Measurements from ENCODE around the gene HMGCLL1. TPM values are rescaled to one million over a fixed set of nuclear protein-coding genes. Genes with fewer than 3 reads are reported as not detected.

The HMGCLL1 gene
- total RNA-seq, result not detected

DNA sequence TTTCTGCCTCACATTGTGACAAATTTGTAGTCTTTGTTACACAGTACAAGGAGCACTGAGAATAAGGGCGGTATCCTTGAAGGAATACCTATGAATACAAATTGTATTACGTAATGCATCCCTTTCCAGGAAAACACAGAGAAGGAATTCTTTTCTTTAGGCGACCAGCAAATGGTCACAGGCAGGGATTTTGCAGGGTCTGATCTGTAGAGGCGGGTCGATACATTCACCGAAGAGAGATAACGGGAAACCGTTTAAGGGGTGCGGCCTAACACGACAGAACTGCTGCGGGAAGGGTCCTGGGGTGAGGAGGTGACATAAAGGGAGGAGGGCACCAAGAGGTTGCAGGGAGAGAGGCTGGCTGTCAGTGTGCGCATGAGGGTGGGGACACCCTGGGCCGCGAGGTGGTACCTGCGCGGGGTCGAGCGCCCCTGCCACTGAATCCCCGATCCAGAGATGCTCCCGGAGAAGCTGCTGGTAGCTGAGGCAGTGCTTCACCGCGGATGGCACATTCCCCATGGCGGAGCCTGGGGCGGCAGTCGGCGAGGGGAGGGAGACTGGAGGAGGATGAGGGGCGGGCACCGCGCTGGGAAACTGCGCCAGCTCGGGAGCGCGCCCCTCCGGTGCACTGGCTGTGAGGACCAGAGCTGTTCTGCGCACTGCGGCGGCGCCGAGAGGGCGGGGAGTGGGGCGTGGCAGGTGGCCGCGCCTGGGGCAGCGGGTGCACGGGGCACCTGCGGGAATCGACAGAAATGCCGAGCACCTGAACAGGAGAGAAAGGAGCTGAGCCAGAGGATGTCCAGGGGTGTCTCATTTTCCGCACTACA lies at the start of gene HMGCLL1:
HMGCLL1 (minus strand) TSS at position 656 of the 827 bp plus-strand sequence; CDS start at position 519, 137 bp downstream.
- Mint-ChIP-seq H3K4me3 (no peak within 1 kb of the TSS), H3K9me3 (peaks cover 4 to 5% of the 10 kb centered on the region in 2 donors), H3K36me3 (ENCODE audit: insufficient read depth in 2 of 2) (peaks cover 0 to 3% of the 10 kb centered on the region in 2 donors), H3K27ac (no peak within 1 kb of the TSS), H3K4me1 (ENCODE audit: low read depth) (no peaks in the 10 kb centered on the region), H3K27me3 (ENCODE audit: low read depth) (no peaks in the 10 kb centered on the region)
- ATAC-seq (replicated peaks in 1 of 2), result no peak
- DNase-seq, result no peak

DNA sequence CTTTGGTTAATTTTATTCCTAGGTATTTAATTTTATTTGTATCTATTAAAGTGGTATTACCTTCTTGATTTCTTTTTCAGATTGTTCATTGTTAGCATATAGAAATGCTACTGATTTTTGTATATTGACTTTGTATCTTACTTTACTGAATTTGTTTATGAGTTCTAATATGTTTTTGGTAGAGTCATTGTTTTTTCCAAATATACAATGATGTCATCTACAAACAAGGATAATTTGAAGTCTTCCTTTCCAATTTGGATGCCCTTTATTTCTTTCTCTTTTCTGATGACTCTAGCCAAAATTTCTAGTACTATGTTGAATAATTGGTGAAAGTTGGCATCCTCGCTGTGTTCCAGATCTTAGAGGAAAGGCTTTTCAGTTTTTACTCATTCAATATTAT lies 43.0 kb upstream of the HMGCLL1 start:
- ATAC-seq (replicated peaks in 1 of 2), result no peak
- no peak overlapping the region for H3K4me3 Mint-ChIP-seq
- peaks cover 0 to 11% of the 10 kb centered on the region in 2 donors for H3K9me3 Mint-ChIP-seq
- DNase-seq, result no peak
- H3K27ac Mint-ChIP-seq, result no peak overlapping the region
- H3K4me1 Mint-ChIP-seq (ENCODE audit: low read depth), result no peaks in the 10 kb centered on the region
- H3K36me3 Mint-ChIP-seq (ENCODE audit: insufficient read depth in 2 of 2), result no peaks in the 10 kb centered on the region
- H3K27me3 Mint-ChIP-seq (ENCODE audit: low read depth), result no peaks in the 10 kb centered on the region

DNA sequence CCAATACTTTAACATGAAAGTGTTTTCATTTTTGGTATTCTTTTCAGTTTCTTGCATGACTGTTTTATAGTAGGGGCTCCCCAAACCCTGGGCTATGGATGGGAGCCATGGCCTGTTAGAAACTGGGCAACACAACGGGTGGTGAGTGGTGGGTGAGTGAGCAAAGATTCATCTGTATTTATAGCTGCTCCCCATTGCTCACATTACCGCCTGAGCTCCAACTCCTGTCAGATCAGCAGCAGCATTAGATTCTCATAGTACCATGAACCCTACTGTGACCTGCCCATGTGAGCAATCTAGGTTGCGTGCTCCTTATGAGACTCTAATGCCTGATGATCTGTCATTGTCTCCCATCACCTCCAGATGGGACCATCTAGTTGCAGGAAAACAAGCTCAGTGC lies 42.3 kb upstream of the HMGCLL1 start:
- no peaks in the 10 kb centered on the region for H3K36me3 Mint-ChIP-seq (ENCODE audit: insufficient read depth in 2 of 2)
- ATAC-seq (replicated peaks in 1 of 2), result no peak
- H3K4me1 Mint-ChIP-seq (ENCODE audit: low read depth), result no peaks in the 10 kb centered on the region

DNA sequence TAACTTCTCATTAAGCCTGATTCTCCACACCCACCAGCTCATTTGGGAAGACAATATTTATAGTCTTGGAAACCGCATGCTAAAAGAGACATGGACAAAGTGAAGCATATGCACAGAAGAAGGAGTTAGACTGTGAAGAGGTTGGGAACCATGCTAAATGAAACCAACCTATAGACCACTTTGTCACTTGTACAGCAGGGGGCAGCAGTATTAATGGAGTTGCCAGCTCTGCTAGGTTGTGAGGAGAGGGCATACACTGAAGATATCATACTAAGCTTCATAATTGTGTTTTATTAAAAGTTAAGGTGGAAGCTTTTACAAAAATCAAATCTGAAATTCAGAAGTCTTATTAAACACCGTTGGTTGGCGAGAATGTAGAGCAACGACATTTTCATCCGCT lies 38.3 kb upstream of the HMGCLL1 start:
- H3K9me3 Mint-ChIP-seq, result peaks cover 3 to 12% of the 10 kb centered on the region in 2 donors
- peaks cover 0 to 4% of the 10 kb centered on the region in 2 donors for H3K36me3 Mint-ChIP-seq (ENCODE audit: insufficient read depth in 2 of 2)
- no peaks in the 10 kb centered on the region for H3K27me3 Mint-ChIP-seq (ENCODE audit: low read depth)
- H3K4me3 Mint-ChIP-seq, result no peak overlapping the region
- H3K27ac Mint-ChIP-seq, result no peak overlapping the region
- no peak for DNase-seq
- no peaks in the 10 kb centered on the region for H3K4me1 Mint-ChIP-seq (ENCODE audit: low read depth)
- ATAC-seq (replicated peaks in 1 of 2), result no peak

More for the DNA sequence above, 42.3 kb upstream of the HMGCLL1 start:
- Mint-ChIP-seq H3K27me3 (ENCODE audit: low read depth) (no peaks in the 10 kb centered on the region), H3K27ac (no peak overlapping the region), H3K9me3 (peaks cover 0 to 8% of the 10 kb centered on the region in 2 donors), H3K4me3 (no peak overlapping the region)
- DNase-seq, result no peak

DNA sequence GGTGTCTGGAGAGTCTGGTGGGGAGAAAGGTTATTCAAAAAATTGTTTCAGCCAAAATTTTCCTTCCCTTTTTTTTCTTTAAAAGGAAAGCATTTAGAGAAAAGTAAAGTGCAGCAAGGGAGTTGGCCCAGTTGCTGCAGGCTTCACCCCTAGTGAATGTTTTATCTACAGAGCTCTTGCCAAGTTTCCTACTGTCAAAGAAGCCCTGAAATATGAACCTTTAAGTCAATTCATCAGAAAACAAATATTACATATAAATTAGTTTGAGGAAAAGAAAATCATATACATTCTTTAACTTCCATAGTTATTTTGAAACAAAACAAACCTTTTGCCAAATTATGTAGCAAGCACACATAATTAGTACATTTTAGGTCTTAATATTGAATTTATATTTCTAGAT lies 25.0 kb upstream of the HMGCLL1 start:
- DNase-seq (no peak), ATAC-seq (replicated peaks in 1 of 2) (no peak)
- H3K4me3 Mint-ChIP-seq, result no peak overlapping the region
- H3K27me3 Mint-ChIP-seq (ENCODE audit: low read depth), result no peaks in the 10 kb centered on the region
- H3K4me1 Mint-ChIP-seq (ENCODE audit: low read depth), result no peaks in the 10 kb centered on the region
- peaks cover 3 to 5% of the 10 kb centered on the region in 2 donors for H3K9me3 Mint-ChIP-seq
- H3K27ac Mint-ChIP-seq, result no peak overlapping the region
- H3K36me3 Mint-ChIP-seq (ENCODE audit: insufficient read depth in 2 of 2), result no peaks in the 10 kb centered on the region

DNA sequence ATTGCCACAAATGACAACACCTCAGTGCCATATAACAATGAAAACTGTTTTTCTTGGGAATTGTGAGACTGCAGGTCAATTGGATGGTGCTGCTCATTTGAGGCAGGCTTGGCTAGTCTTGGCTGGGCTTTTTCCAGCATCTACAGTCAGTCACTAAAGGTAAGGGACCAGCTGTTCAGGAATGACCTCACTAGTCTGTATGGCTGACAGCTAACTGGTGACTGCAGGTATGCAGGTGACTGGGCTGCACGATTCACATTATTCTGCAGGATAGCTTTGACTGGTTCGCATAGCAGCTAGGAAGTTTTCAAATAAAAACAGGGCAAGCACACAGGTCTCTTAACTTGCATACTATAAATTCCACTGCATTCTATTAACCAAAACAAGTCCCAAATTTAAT lies 22.1 kb upstream of the HMGCLL1 start:
- Mint-ChIP-seq H3K4me3 (no peak overlapping the region), H3K4me1 (ENCODE audit: low read depth) (no peaks in the 10 kb centered on the region), H3K27ac (no peak overlapping the region), H3K9me3 (peaks cover 1 to 2% of the 10 kb centered on the region in 2 donors), H3K27me3 (ENCODE audit: low read depth) (no peaks in the 10 kb centered on the region), H3K36me3 (ENCODE audit: insufficient read depth in 2 of 2) (no peaks in the 10 kb centered on the region)
- no peak for ATAC-seq (replicated peaks in 1 of 2)
- DNase-seq, result no peak

DNA sequence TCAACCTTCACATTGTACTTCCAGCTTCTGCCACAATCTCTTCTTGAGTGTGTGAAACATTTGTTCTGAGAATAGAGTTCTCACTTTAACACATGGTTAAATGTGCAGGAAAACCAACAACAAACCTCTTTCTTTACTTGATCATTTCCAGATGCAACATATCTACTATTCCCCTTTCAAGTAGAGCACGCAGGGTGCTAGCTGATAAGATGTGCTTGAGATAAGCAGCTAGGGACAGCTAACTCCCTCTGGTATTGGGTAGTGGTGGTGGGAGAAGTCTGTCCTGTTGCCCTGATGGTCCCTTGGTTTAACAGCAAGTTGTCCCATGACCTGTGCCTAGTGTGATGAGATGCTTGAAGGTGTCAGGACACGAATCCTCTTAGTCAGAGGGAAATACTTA lies 15.4 kb upstream of the HMGCLL1 start:
- DNase-seq (no peak), ATAC-seq (replicated peaks in 1 of 2) (no peak)
- H3K27ac Mint-ChIP-seq, result no peak overlapping the region
- H3K4me3 Mint-ChIP-seq, result no peak overlapping the region
- no peaks in the 10 kb centered on the region for H3K4me1 Mint-ChIP-seq (ENCODE audit: low read depth)
- H3K36me3 Mint-ChIP-seq (ENCODE audit: insufficient read depth in 2 of 2), result peaks cover 0 to 1% of the 10 kb centered on the region in 2 donors
- no peaks in the 10 kb centered on the region for H3K27me3 Mint-ChIP-seq (ENCODE audit: low read depth)
- peaks cover 4 to 10% of the 10 kb centered on the region in 2 donors for H3K9me3 Mint-ChIP-seq

DNA sequence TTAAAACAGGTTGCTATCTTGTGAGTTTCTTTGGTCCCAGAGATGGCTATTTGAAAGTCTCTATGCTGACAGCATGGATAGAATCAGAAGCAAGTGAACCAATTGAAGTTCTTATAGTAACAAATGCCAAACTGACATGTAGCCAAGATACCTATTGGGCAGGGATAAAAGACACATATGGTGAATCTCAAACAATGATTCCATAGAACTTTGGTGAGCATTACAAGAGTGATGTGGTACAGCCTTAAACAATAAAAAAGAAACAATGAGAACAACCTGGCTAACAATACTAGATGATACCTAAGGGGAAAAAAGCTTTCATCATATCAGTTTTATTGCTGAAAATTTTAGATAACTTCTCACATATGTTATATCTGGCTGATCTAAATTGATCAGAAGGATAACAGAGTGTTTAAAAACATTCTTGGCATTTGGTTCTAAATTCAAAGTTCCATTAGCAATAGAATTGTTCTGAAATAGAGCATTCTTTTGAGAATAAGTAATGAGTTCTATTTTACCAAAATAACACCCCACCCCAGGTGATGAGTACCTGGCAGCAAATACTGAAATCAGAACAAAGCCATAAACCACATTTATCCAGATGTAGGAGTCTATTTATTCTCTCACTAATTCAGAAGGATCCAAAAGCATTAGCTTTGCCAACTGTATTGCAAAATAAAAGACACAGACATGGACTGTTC lies 5.8 kb upstream of the HMGCLL1 start:
- Mint-ChIP-seq H3K36me3 (ENCODE audit: insufficient read depth in 2 of 2) (no peaks in the 10 kb centered on the region), H3K4me1 (ENCODE audit: low read depth) (no peaks in the 10 kb centered on the region), H3K27me3 (ENCODE audit: low read depth) (no peaks in the 10 kb centered on the region), H3K9me3 (peaks cover 9 to 20% of the 10 kb centered on the region in 2 donors), H3K27ac (no peak overlapping the region), H3K4me3 (no peak overlapping the region)
- no peak for DNase-seq
- no peak for ATAC-seq (replicated peaks in 1 of 2)

DNA sequence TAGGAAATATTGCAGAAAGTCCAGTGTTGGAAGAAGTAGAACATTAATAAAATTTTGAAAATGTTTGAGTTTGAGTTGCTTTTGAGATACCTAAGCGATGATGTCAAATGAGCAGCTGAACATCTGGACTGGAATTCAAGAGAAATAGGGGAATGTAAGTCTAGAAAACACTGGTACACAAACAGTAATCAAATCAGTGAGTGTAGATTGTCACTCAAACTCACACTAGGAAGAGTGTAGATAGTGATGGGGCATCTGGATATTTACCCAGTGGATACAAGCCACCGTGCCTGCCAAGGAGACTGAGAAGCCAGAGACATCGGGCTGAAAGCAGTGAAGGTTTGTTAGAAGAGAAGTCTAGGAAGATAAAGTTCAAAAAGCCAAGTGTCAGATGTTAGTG lies 2.2 kb downstream of the HMGCLL1 start:
- H3K4me1 Mint-ChIP-seq (ENCODE audit: low read depth), result no peaks in the 10 kb centered on the region
- DNase-seq (no peak), ATAC-seq (replicated peaks in 1 of 2) (no peak)
- H3K9me3 Mint-ChIP-seq, result peaks cover 4 to 9% of the 10 kb centered on the region in 2 donors
- H3K27ac Mint-ChIP-seq, result no peak overlapping the region
- H3K4me3 Mint-ChIP-seq, result no peak overlapping the region
- H3K27me3 Mint-ChIP-seq (ENCODE audit: low read depth), result no peaks in the 10 kb centered on the region
- H3K36me3 Mint-ChIP-seq (ENCODE audit: insufficient read depth in 2 of 2), result peaks cover 0 to 3% of the 10 kb centered on the region in 2 donors

DNA sequence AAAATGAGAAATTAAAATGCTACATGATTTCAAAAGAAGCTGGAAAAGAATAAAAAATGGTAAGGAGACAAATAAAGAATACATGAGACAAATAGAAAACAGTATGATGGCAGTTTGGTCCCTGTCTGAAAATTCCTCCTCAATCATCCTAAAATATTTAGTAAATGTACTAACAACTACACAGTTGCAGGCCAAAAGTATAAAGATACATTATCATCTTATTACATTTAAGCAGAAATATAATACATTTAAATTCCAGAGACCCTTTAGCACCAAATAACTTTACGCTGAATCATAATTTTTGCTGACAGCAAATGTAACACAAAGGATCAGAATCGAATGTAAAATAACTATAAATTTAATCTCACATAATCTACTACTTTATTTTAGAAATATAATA lies 4.4 kb downstream of the HMGCLL1 start:
- no peak for ATAC-seq (replicated peaks in 1 of 2)

DNA sequence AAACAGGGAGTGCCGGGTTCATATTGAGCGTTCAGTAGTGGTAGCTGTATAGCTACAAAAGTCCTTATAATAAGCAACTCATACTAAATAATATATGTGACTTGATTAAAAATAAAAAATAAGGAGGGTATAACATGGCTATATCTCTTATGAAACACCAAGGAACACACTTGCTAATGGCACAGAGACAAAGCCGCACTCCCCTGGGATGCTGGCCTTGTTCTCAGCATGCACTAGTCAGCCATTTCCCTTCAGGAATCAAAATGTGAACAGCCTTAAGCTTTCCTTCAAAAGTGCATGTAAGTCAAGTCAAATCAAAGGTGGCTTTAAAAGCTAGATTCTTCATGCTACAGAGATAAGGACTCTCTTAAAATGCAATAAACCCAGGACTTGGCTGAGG lies 9.4 kb downstream of the HMGCLL1 start:
- Mint-ChIP-seq H3K27me3 (ENCODE audit: low read depth) (no peaks in the 10 kb centered on the region), H3K4me1 (ENCODE audit: low read depth) (no peaks in the 10 kb centered on the region), H3K4me3 (no peak overlapping the region), H3K27ac (no peak overlapping the region), H3K9me3 (peaks cover 3 to 16% of the 10 kb centered on the region in 2 donors), H3K36me3 (ENCODE audit: insufficient read depth in 2 of 2) (peaks cover 0 to 1% of the 10 kb centered on the region in 2 donors)
- DNase-seq, result no peak
- ATAC-seq (replicated peaks in 1 of 2), result no peak

More for the DNA sequence above, 4.4 kb downstream of the HMGCLL1 start:
- Mint-ChIP-seq H3K4me1 (ENCODE audit: low read depth) (no peaks in the 10 kb centered on the region), H3K27ac (no peak overlapping the region), H3K27me3 (ENCODE audit: low read depth) (no peaks in the 10 kb centered on the region), H3K4me3 (no peak overlapping the region), H3K9me3 (peaks cover 4 to 8% of the 10 kb centered on the region in 2 donors), H3K36me3 (ENCODE audit: insufficient read depth in 2 of 2) (peaks cover 0 to 3% of the 10 kb centered on the region in 2 donors)
- no peak for DNase-seq

DNA sequence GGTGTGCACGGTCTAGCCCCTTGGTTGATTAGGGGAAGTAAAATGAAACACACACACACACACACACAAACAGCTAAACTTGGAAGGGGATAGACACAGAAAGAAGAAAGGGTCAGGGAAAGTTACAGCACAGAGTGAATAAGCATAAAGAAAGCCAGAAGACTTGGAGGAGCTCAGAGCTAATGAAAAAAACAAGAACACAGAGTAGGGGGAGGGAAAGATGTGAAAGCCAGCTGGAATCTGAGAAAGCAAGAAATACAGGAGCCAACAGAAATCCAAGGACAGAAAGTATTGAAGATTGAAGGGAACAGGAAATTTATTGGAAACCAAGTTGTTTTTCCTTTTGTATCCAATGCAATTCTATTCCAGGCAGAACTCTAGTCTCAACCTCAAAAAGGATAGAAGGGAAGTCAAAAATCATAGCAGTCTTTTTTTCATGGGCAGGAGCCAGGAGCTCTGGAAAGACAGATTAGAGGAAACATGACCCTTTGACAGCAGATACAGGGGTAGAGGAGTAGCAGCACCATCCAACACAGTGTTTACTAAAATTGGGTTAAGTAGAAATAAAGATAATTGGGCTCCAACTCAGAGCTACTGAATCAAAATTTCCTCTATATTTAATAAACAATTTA lies 10.1 kb downstream of the HMGCLL1 start:
- peaks cover 0 to 1% of the 10 kb centered on the region in 2 donors for H3K36me3 Mint-ChIP-seq (ENCODE audit: insufficient read depth in 2 of 2)
- ATAC-seq (replicated peaks in 1 of 2) (no peak), DNase-seq (no peak)
- peaks cover 3 to 16% of the 10 kb centered on the region in 2 donors for H3K9me3 Mint-ChIP-seq
- H3K4me1 Mint-ChIP-seq (ENCODE audit: low read depth), result no peaks in the 10 kb centered on the region
- no peaks in the 10 kb centered on the region for H3K27me3 Mint-ChIP-seq (ENCODE audit: low read depth)
- no peak overlapping the region for H3K27ac Mint-ChIP-seq
- H3K4me3 Mint-ChIP-seq, result no peak overlapping the region

DNA sequence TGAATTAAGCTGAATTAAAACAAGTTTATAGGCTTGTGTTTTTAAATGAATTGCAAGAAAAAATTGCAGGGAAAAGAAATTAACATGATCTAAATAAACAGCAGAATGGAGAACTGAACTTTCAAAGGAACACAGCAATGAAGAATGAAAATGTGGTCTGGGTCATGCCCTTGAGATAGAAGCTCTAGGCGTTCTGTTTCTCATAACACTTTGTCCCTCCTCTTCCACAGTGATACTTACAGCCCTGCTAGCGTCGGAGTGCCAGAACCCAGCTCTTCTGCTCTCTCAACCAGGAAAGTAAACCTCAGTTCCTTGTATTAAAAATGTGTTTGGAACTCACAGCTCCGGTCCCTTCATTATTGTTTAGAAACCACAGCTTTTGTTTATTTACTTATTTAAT lies 11.4 kb downstream of the HMGCLL1 start:
- no peak for ATAC-seq (replicated peaks in 1 of 2)
- Mint-ChIP-seq H3K27me3 (ENCODE audit: low read depth) (no peaks in the 10 kb centered on the region), H3K4me3 (no peak overlapping the region), H3K36me3 (ENCODE audit: insufficient read depth in 2 of 2) (peaks cover 0 to 1% of the 10 kb centered on the region in 2 donors), H3K4me1 (ENCODE audit: low read depth) (no peaks in the 10 kb centered on the region), H3K27ac (no peak overlapping the region), H3K9me3 (peaks cover 3 to 14% of the 10 kb centered on the region in 2 donors)
- DNase-seq, result no peak

All from activated T-cell treated with anti-CD3 and anti-CD28 coated beads, Interleukin-2, amount 50 U/mL, for 72 hours (primary cell).